KMS-11 (cell line): Measurements from ENCODE around the gene ADARB1.

Source experiments
- H2AFZ ChIP-seq: fragments of 200-600 bp; sonication (generic); 2 replicates; pipeline ENCODE4 v1.6.1; 2016; ENCODE audit warnings: antibody characterized with exemption, mixed run types, low read depth
- H3K27ac ChIP-seq: fragments of 200-600 bp; sonication (generic); 2 replicates; pipeline ENCODE4 v1.6.1; 2016; ENCODE audit warnings: mild to moderate bottlenecking, mixed run types
- H3K27me3 ChIP-seq: fragments of 200-600 bp; sonication (generic); 2 replicates; pipeline ENCODE4 v1.6.1; 2017; ENCODE audit warnings: mild to moderate bottlenecking, low read depth, mixed run types, moderate library complexity; ENCODE audit not compliant: insufficient read depth
- H3K36me3 ChIP-seq: fragments of 200-600 bp; sonication (generic); 2 replicates; pipeline ENCODE4 v1.6.1; 2017; ENCODE audit warnings: mild to moderate bottlenecking, mixed run types; ENCODE audit not compliant: insufficient read depth
- H3K4me1 ChIP-seq: fragments of 200-600 bp; sonication (generic); 2 replicates; pipeline ENCODE4 v1.6.1; 2016; ENCODE audit warnings: mild to moderate bottlenecking, low read depth, mixed run types; ENCODE audit not compliant: poor library complexity, severe bottlenecking
- H3K4me2 ChIP-seq: fragments of 200-600 bp; sonication (generic); 2 replicates; pipeline ENCODE4 v1.7.0; 2016; ENCODE audit warnings: mild to moderate bottlenecking, mixed run types
- H3K4me3 ChIP-seq: fragments of 200-600 bp; sonication (generic); IDR thresholded peaks from 2 replicates; pipeline ENCODE4 v1.6.1; 2017; ENCODE audit warnings: low read depth, low read length, mixed read lengths; ENCODE audit not compliant: insufficient read depth
- H3K79me2 ChIP-seq: fragments of 200-600 bp; sonication (generic); 2 replicates; pipeline ENCODE4 v1.6.1; 2016; ENCODE audit warnings: low read depth, mixed run types; ENCODE audit not compliant: insufficient read depth
- H3K9ac ChIP-seq: fragments of 200-600 bp; sonication (generic); 2 replicates; pipeline ENCODE4 v1.6.1; 2016; ENCODE audit warnings: mild to moderate bottlenecking, mixed run types
- H4K20me1 ChIP-seq: fragments of 200-600 bp; sonication (generic); 2 replicates; pipeline ENCODE4 v1.6.1; 2016; ENCODE audit warnings: mild to moderate bottlenecking, mixed run types; ENCODE audit not compliant: insufficient read depth
- CTCF ChIP-seq: fragments of 200-600 bp; sonication (generic); conservative IDR thresholded peaks from 2 replicates; pipeline ENCODE4 v1.6.1; 2017; ENCODE audit warnings: low read depth, mild to moderate bottlenecking, antibody characterized with exemption, low read length, moderate library complexity, mixed read lengths

Gene ADARB1

DNA sequence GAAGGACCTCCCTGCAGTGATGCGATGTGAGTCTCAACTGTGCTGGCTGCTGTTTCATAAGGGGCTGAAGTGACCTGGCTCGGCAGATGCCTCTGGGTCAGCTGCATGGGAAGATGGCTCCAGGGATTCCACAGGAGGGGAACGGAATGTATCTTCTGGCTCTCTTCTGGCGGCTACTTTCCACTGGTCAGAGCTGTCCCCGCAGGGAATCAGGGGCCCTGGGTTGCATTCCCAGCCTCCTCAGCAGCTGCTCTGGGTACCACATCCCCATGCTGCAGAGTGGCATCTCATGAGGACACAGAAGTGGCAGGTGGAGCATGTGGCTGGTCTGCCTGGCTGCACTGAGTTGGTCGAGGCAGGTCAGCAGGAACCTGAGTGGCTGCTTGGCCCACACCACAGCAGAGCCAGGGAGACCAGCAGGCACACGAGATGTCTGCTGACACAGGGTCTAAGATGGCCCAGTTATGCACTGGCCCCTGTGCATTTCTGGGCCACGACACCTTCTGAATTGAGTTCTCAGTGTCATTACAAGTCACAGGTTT, 170.5 kb downstream of the ADARB1 start:
- Histone ChIP-seq H3K4me2 (no peak overlapping the region), H2AFZ (no peak overlapping the region), H3K4me3 (no peak overlapping the region), H4K20me1 (no peaks in the 10 kb centered on the region), H3K27ac (no peak overlapping the region), H3K79me2 (no peaks in the 10 kb centered on the region), H3K9ac (no peak overlapping the region), H3K36me3 (no peaks in the 10 kb centered on the region), H3K27me3 (peaks cover 14% of the 10 kb centered on the region), H3K4me1 (no peaks in the 10 kb centered on the region)
- no peak for TF ChIP-seq CTCF

DNA sequence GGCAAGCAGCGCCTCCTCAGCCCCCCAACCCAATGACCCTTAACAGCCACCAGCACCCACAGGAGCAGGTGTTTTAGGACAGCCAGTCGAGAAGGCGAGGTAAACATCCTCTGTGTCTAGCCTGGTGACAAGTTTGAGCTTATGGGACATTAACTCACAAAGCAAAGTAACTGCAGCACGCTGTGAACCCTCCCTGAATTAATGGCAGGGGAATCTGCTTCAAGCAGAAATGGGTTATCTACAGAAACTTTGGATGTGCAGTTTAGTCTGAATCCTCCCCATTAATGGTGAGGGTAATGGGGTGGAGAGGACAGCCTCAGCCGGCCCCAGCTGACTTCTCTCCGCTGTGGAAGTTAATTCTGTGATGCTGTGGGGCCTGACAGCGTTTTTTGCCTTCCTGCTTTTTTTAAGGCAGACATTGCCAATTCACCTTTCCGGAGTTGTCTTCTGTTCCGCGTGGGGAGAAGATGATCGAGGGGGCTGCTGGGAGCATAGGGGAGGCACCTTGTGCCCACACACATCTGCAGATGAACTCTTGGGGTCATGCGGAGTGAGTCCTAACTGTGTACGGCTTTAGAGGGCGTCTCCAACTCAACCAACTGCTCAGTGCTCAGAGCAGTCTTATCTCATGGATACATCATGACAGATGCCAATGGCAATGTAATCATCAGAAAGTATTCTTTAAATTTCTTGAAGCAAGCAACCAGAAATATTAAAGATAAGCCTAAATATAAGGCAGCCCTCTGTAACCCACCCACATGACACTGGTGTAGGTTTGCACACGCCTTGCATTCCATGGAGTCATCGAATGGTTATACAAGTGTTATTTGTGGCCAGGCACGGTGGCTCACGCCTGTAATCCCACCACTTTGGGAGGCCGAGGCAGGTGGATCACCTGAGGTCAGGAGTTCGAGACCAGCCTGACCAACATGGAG, 172.3 kb downstream of the ADARB1 start:
- H3K4me3 ChIP-seq: no peak overlapping the region
- peaks cover 14% of the 10 kb centered on the region for H3K27me3 ChIP-seq
- no peaks in the 10 kb centered on the region for H3K36me3 ChIP-seq
- H3K27ac ChIP-seq: no peak overlapping the region
- no peaks in the 10 kb centered on the region for H3K79me2 ChIP-seq
- no peaks in the 10 kb centered on the region for H4K20me1 ChIP-seq
- H3K4me1 ChIP-seq: no peaks in the 10 kb centered on the region
- TF ChIP-seq CTCF: no peak
- H2AFZ ChIP-seq: no peak overlapping the region
- no peak overlapping the region for H3K9ac ChIP-seq
- H3K4me2 ChIP-seq: no peak overlapping the region

DNA sequence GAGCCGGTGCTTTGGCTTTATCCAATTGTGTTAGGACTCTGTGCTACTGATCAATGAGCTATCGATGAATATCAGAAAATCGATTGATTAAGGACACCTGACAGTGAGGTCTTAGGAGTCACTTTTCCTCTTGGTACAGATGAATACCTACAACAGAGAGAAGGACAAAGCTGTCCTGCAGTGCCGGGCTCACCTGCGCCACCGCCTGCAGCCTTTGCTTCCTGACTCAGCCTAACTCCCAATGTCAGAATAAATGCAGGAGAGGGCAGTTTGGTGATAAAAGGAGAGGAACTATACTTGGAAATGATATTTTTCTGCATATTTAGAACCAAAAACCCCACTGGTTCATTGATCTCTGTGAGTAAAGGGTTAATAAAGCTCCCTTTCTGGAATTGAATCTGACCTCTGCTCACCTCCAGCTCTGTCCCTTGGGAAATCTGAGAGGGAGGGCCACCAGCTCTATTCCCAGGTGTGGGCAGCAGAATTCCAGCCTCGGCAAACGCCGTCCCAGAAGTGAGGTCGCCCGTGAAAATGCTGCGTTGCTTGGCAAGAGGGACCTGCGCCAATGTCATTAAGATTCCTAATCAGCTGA, 174.0 kb downstream of the ADARB1 start:
- no peaks in the 10 kb centered on the region for H3K36me3 ChIP-seq
- no peak for TF ChIP-seq CTCF
- no peak overlapping the region for H2AFZ ChIP-seq
- no peak overlapping the region for H3K27ac ChIP-seq
- no peak overlapping the region for H3K4me2 ChIP-seq
- H4K20me1 ChIP-seq: no peaks in the 10 kb centered on the region
- H3K4me1 ChIP-seq: no peaks in the 10 kb centered on the region
- no peak overlapping the region for H3K9ac ChIP-seq
- no peaks in the 10 kb centered on the region for H3K79me2 ChIP-seq
- H3K27me3 ChIP-seq: peaks cover 13% of the 10 kb centered on the region
- no peak overlapping the region for H3K4me3 ChIP-seq

GRCh38 chr21:45248893-45249381, 174.6 kb downstream of the ADARB1 start:
- H2AFZ ChIP-seq: no peak overlapping the region
- H3K27ac ChIP-seq: no peak overlapping the region
- no peaks in the 10 kb centered on the region for H3K4me1 ChIP-seq
- H3K27me3 ChIP-seq: peaks cover 8% of the 10 kb centered on the region
- H4K20me1 ChIP-seq: no peaks in the 10 kb centered on the region
- no peaks in the 10 kb centered on the region for H3K79me2 ChIP-seq
- no peak overlapping the region for H3K4me2 ChIP-seq
- H3K9ac ChIP-seq: no peak overlapping the region
- H3K4me3 ChIP-seq: no peak overlapping the region
- TF ChIP-seq CTCF: no peak
- H3K36me3 ChIP-seq: no peaks in the 10 kb centered on the region
